Lower leg skin (tissue), 4 donors: ENCODE measurements around the gene TNFSF10. TPM values are rescaled to one million over a fixed set of nuclear protein-coding genes. Genes with fewer than 3 reads are reported as not detected.

Experiments
- DNase-seq, 2 donors: peaks; one replicate each; pipeline ENCODE4 v3.0.0-alpha.2; 2019; ENCODE audit warnings: low spot score in 2 of 2
- H3K4me3 ChIP-seq: fragments of 200-600 bp; sonication (generic); 2 replicates; pipeline ENCODE4 v1.5.1; 2017; ENCODE audit warnings: mild to moderate bottlenecking, low read depth; ENCODE audit not compliant: poor library complexity, severe bottlenecking
- CTCF ChIP-seq, 3 donors: fragments of 450-650 bp; IDR thresholded peaks; one replicate each; pipeline ENCODE4 v1.5.1; 2016; ENCODE audit warnings: antibody characterized with exemption in 3 of 3, mild to moderate bottlenecking in 3 of 3, moderate library complexity in 2 of 3
- POLR2A ChIP-seq, 2 donors: fragments of 450-650 bp; IDR thresholded peaks; one replicate each; pipeline ENCODE4 v1.6.1; 2016 to 2017; ENCODE audit warnings: antibody characterized with exemption in 2 of 2, mild to moderate bottlenecking in 1 of 2, moderate library complexity in 1 of 2
- WGBS, 2 donors: methylation state at CpG; one replicate each; pipeline ENCODE4 v1.1.5; 2018; 5-methylcytosine and 5-hydroxymethylcytosine counted together
- intact Hi-C: fragments of 100-400 bp; cut with DNase I; formaldehyde crosslinking; loops from one replicate; pipeline ENCODE4 v1.15.0; 2023; ENCODE audit warnings: low total_unique reads
- total RNA-seq, 4 donors: library from RNA; depleted of rRNA; stranded (reverse); fragments of >200 nt; gene quantifications; one replicate each; pipeline ENCODE4 v1.1.0, GENCODE V29; 2016

The TNFSF10 gene
- total RNA-seq, 4 donors from 2014 or later = 57.5 to 75.2 (median 68.4) TPM

- H3K4me3 ChIP-seq = no peak overlapping the region
- TF ChIP-seq POLR2A (IDR thresholded peaks at IDR 0.05) (no peak), CTCF (IDR thresholded peaks at IDR 0.05) (no peak)
- WGBS, 2 donors = 91 to 97% methylated on average over 1 of the region's 1 CpG
- no peak for DNase-seq
- intact Hi-C loops = no loop called here
Measured at GRCh38 chr3:172536505-172536904, 13.3 kb upstream of the TNFSF10 start.

DNA sequence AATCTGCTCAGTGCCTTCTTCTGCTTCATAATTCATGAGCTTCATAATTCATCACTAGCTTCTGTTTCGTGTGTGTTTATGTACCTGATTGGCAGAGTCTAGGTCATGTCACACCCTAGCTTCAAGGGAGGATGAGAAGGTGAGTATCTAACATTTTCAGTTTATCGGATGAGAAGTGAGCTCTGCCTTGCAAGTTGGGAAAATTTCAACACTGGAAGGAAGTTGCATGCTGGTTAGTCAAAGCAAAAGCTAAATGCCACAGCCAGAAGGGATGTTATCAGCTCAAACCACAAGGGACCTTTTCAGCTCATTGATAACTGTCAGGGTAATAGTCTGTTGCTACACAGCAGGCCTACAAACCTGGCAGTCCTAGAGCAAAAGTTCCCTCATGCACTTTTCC lies 7.3 kb upstream of the TNFSF10 start:
- intact Hi-C loops = no loop called here

DNA sequence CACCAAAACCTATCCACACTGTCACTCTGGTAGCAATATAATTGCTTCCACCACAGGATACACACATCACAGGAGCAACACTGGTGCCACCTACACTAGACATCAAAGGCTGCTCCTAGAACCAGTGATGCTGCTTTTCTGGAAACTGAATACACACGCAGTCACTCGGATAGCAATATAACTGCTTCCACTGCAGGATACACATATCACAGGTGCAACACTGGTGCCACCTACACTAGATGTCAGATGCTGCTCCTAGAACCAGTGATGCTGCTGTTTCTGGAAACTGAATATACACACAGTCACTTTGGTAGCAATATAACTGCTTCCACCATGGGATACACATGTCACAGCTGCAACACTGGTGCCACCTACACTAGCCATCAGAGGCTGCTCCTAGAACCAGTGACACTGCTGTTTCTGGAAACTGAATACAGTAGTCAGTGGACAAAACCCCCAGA lies 6.9 kb upstream of the TNFSF10 start:
- intact Hi-C loops = no loop called here
- WGBS, 2 donors = 81 to 92% methylated on average over 2 of the region's 2 CpGs
- TF ChIP-seq POLR2A (IDR thresholded peaks at IDR 0.05) (no peak), CTCF (IDR thresholded peaks at IDR 0.05) (no peak)
- H3K4me3 ChIP-seq = no peak overlapping the region
- no peak for DNase-seq

More for the DNA sequence above, 7.3 kb upstream of the TNFSF10 start:
- TF ChIP-seq POLR2A (IDR thresholded peaks at IDR 0.05) (no peak), CTCF (IDR thresholded peaks at IDR 0.05) (no peak)
- WGBS, 2 donors = 50 to 54% methylated on average over 2 of the region's 2 CpGs
- no peak for DNase-seq
- H3K4me3 ChIP-seq = no peak overlapping the region

DNA sequence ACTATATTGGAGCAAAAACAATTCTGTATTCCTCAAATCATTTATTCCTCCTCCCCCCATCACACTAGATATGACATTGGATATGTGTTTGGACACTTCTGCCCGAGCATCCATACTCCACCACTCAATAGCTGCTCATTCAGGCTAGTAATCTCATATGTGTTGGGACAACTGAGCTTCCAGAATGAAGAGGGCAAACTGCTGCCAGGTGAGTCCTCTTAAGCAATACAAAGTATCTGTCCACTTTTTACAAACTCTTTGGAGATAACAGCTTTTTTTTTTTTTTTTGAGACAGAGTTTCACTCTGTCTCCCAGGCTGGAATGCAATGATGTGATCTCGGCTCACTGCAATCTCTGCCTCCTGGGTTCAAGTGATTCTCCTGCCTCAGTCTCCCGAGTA lies 5.4 kb upstream of the TNFSF10 start:
- WGBS, 2 donors = 95 to 96% methylated on average over 3 of the region's 3 CpGs
- no peak for TF ChIP-seq CTCF (IDR thresholded peaks at IDR 0.05)
- no peak for TF ChIP-seq POLR2A (IDR thresholded peaks at IDR 0.05)
- intact Hi-C loops = no loop called here
- no peak for DNase-seq
- no peak overlapping the region for H3K4me3 ChIP-seq

GRCh38 chr3:172527306-172527705 lies 4.1 kb upstream of the TNFSF10 start:
- H3K4me3 ChIP-seq = no peak overlapping the region
- TF ChIP-seq POLR2A (IDR thresholded peaks at IDR 0.05) (no peak), CTCF (IDR thresholded peaks at IDR 0.05) (no peak)
- DNase-seq = no peak
- intact Hi-C loops = no loop called here
- WGBS, 2 donors = 88 to 93% methylated on average over 2 of the region's 2 CpGs

DNA sequence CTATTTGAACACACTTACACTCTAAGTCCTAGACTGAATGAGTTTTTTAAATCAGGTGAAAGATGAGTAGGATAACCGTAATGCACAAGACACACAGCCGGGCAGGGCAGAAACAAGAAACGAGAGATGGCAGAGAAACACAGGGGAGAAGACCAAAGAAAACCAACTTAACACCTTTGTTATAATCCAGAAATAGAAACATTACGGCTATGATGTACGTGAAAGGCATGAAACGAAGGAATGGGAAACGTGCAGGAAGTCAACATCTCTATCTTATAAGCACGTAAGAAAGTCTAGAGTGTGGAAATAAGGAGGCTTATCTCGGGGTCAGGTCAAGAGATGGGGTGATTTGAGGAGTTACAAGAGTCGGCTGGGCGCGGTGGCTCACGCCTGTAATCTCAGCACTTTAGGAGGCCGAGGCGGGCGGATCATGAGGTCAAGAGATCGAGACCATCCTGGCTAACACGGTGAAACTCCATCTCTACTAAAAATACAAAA lies 1.9 kb upstream of the TNFSF10 start:
- TF ChIP-seq CTCF (IDR thresholded peaks at IDR 0.05) (no peak), POLR2A (IDR thresholded peaks at IDR 0.05) (no peak)
- no peak for DNase-seq
- intact Hi-C loops = no loop called here
- WGBS, 2 donors = 94 to 97% methylated on average over 18 of the region's 18 CpGs
- H3K4me3 ChIP-seq = no peak overlapping the region
